ENCODE measurements around the gene TFAP2A. TPM values are rescaled to one million over a fixed set of nuclear protein-coding genes. Genes with fewer than 3 reads are reported as not detected.

The TFAP2A gene
- total and polyA plus RNA-seq, 10 of the 15 experiments (the other 5 are each of a cell fraction or from before 2014, with no cell fraction given): 0.05 to 0.46 (median 0.17) TPM; not detected in 4

DNA sequence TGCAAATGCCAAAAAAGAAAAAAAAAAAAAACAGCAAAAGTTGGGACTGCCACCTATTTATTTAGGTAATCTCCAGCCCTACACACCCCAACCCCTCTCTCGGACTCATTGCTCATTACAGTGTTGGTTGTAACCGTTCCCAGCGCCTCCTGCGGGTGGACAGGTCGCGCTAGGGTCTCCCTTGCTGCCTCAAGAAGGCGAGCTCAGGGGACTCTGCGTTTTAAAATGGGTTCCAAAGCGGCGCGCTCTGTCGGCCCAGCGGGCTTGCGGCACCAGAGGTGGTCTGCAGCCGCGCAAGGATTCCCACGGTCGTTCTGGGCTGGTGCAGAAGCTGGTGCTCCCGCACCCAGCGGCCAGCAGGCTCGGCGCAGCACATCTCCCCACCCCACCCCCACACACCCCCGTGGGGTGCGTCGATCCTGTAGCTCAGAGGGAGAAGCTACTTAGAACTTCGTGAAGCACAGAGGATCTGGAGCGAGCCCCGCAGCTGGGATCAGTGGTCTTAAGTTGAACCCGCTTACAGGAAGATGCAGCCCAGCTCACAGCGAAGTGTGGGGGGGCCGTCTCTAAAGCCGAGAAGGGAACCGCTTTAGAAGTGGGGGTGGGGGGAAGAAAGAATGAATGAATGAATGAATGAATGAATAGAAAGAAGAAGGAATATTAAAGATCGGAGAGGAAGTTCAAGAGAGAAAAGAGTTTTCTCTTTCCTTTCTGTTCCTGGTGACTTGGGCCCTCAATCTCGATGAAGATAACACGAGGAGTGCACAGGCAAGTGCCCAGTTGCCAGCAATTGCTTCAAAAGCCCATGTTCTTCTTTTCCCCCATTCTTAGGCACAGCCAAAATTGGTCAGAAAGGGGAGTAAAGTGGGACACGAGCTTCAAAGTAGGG lies 780 bp downstream of the TFAP2A start:
- ChIA-PET RAD21 (ENCODE audit: unreplicated experiment) (interaction anchor here (1.4 kb wide), 1 partner anchor 10 kb away, joined by 4 read pairs; no protein-coding TSS in a partner anchor), SMC1A (ENCODE audit: uncharacterized antibody, unreplicated experiment) (interaction anchor here (0.7 to 2.1 kb wide), 2 partner anchors 11 to 75 kb away, joined by 3 to 7 read pairs; no protein-coding TSS in a partner anchor), POLR2A (interaction anchor here (0.6 to 1.2 kb wide), 3 partner anchors 12 to 882 kb away, joined by 3 to 9 read pairs (median 8); no protein-coding TSS in a partner anchor), CTCF (interaction anchor here (0.6 to 4.0 kb wide), 3 partner anchors 15 to 156 kb away, joined by 3 to 20 read pairs (median 3); no protein-coding TSS in a partner anchor)
- no peaks in the 10 kb centered on the region for H3K79me2 ChIP-seq (ENCODE audit: control insufficient read depth, insufficient read depth, low read length)
- intact Hi-C loops (cut with micrococcal nuclease; ENCODE audit: unreplicated experiment) (no loop called here), in situ Hi-C loops (cut with MboI) (no loop called here)
- peaks cover 2% of the 10 kb centered on the region; the same call in 1 of the 3 replicates for H3K9me3 ChIP-seq (replicated peaks; ENCODE audit: control insufficient read depth, insufficient read depth, low read length)
- H3K36me3 ChIP-seq (ENCODE audit: control insufficient read depth in 2 of 2, insufficient read depth in 2 of 2, low read length in 1 of 2): no peaks in the 10 kb centered on the region
- H3K4me2 ChIP-seq (ENCODE audit: control insufficient read depth, insufficient read depth): peak overlapping the region; percentile 86; the same call in 1 of the 2 replicates
- peaks cover 12 to 51% of the 10 kb centered on the region in 2 experiments for H3K27me3 ChIP-seq (replicated peaks in 1 of 2; ENCODE audit: control insufficient read depth in 2 of 2, insufficient read depth in 2 of 2, low read length in 1 of 2)
- H2AFZ ChIP-seq (ENCODE audit: control insufficient read depth, low read depth, low read length): no peak overlapping the region
- H4K20me1 ChIP-seq (ENCODE audit: control insufficient read depth, insufficient read depth): no peaks in the 10 kb centered on the region
- no peak for DNase-seq (ENCODE audit: low read depth, low spot score)
- no peak overlapping the region for H3K27ac ChIP-seq (ENCODE audit: control insufficient read depth, insufficient read depth)
- H3K4me1 ChIP-seq (ENCODE audit: control insufficient read depth, insufficient read depth, low read length): peaks cover 19% of the 10 kb centered on the region
- peak; percentile 2; the same call in 1 of the 3 replicates for ATAC-seq
- no TSS peak for BruUV-seq (replicated peaks)
- no peak for TF ChIP-seq MTA3 (IDR thresholded peaks at IDR 0.05; ENCODE audit: borderline replicate concordance, low read length)
- 0 out of 2 replicates have a peak, but pooled peaks have one; percentile 19 for TF ChIP-seq ZNF24 (IDR thresholded peaks at IDR 0.05)
- TF ChIP-seq LARP7 (IDR thresholded peaks at IDR 0.05): no peak
- 0 out of 2 replicates have a peak, but pooled peaks have one; percentile 76 for TF ChIP-seq EZH2 (IDR thresholded peaks at IDR 0.05; ENCODE audit: borderline replicate concordance, control insufficient read depth, low read depth, low read length)
- no peak for TF ChIP-seq ESRRA (IDR thresholded peaks at IDR 0.05; ENCODE audit: low read length)
- TF ChIP-seq YBX1 (IDR thresholded peaks at IDR 0.05): no peak
- 9% methylated on average over 37 of the region's 37 CpGs for WGBS (ENCODE audit: insufficient coverage, insufficient replicate concordance, low lambda C conversion rate, missing lambda C conversion rate)
- H3K9ac ChIP-seq (ENCODE audit: control insufficient read depth, insufficient read depth, low read length): no peak overlapping the region
- no peak overlapping the region for H3K4me3 ChIP-seq
- FAIRE-seq: no peak
